Head of caudate nucleus (tissue), 42 donors: Measurements from ENCODE around the gene LMO4.
A peak's percentile ranks its signal among the peaks of the same experiment; 100 is the strongest.

Experiments
- DNase-seq, 42 donors: peaks; one replicate each; pipeline versions ENCODE4 v3.0.0 to v3.0.0-alpha.2; 2020 to 2021; ENCODE audit warnings: mixed read lengths in 7 of 42
- intact Hi-C: fragments of 100-400 bp; cut with DNase I; formaldehyde crosslinking; loops from one replicate; pipeline ENCODE4 v1.15.0; 2022

LMO4 gene

DNA sequence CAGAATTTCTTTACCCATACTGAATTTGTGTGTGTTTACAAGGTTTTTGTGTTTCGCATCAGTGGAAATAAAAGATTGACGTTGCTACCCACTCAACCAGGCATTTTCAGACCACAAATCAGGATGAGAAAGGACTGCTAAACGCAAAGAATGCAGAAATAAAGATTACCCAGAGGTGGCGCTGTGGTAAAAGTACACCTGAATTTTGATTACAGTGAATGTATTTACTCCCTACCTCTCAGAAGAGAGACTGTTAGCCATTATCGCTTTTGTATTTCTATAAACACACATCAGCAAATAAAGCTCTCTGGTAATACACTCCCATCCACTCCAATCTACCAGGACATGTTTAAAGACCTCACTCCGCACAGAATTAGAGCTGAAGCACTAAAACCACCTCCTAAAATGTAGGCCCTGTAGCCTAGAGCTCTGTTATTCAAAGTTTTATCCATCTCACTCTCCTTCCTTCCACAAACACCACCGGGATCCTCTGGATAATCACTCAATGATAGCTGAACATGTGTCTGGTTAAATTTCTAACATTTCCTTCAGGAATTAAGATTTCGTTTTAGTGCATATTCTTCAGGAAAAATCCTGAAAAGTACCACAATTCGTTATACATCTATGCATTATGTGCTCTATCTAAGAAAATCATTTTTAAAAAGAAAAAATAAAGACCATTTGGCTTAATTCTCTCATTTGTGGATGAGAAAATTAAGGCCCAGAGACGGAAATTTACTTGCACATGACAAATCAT, 2.5 kb upstream of the LMO4 start:
- DNase-seq: peak in 27 of 42 donors; percentile 20 to 86 (median 61)
- intact Hi-C loops: loop anchor here (10.0 kb wide), 1 partner anchor 629 kb away; no protein-coding TSS in a partner anchor

DNA sequence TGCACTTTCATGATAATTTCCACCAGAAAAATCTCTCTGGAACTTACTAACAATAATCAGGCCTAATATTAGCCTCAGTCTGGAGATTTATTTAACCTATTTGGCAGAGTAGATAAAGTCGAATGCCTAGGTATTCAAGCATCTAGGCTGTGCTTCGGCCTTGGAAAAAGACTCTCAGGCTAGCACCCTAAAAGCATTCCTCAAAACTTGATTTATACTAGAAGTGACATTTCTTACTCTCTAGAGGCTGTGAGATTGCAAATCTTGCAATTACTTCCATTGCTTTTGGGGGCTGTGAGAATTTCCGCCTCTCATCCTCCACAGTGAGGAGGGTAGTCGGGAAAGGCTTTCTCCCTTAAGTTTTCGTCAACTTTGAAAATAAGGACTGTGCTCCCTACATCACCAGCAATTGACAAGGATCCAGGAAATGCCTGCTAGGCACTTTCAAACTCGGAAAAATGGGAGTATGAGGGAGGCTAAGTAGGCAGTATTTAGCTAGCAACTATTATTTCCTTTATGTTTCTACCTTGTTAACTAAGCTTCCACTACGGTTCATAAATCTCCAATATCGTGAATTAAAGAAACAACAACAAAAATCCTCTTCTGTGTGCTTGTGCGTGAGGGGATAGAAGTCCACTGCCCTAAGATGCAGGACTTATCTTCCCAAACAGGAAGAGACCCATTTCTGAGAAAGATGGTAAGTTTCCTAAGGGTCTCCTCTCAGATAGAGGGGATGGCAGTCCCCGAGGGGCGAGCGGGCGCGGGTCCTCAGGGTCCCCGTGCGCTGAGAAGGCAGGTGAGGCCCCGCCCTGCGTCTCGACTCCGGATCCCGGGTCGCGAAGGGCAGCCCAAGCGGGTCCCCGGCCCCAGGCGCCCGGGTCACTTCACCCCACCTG, 1.1 kb upstream of the LMO4 start:
- intact Hi-C loops: loop anchor here (10.0 kb wide), 1 partner anchor 627 kb away; no protein-coding TSS in a partner anchor

DNA sequence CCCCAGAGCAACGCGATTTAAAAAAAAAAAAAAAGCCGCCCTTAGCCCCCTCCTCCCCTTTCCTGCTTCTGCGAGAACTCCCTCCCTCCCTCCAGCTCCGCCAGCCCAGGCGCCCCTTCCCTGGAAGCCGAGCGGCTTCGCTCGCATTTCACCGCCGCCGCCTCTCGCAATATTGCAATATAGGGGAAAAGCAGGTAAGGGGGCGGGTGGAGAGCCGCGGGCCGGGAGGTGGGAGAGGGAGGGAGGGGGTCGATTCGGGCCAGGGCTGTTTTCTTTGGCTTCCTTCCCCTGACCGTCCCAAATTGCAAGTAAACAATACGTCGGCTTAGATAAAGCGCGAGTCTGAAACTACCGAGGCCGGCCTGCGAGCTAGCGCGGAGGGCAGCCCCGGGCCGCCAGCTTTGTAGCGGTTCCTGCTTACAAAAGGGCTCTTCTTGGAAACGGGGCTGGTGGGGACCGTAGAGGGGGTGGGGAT, 408 bp downstream of the LMO4 start:
- intact Hi-C loops: loop anchor here (10.0 kb wide), 1 partner anchor 626 kb away; no protein-coding TSS in a partner anchor
- DNase-seq: peak in 40 of 42 donors; percentile 16 to 81 (median 54)

More for the DNA sequence above, 1.1 kb upstream of the LMO4 start:
- DNase-seq: no peak

DNA sequence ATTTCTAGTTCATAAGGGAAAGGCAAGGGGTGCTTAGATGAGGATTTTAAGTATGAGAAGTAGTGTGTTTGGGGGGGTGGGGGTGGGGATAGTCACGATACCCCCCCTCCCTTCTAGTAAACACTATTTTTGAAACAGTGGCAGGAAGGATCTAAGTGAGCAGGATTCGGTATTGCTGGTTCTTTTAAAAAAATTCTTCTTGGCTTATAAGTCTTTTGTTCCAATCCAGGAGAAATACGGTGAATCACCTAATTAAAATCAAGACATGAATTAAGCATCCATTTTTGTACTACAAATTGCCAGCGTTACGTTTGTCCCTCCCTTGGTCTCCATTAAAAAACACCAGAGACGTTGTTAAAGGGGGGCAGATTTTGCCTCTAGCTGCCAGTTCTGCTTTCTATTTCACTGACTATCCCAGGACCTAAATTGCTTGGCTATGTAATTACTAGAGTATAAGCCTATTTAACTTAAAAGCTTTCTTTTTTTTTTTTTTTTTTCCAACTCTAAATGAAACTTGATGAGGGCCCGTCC, 911 bp downstream of the LMO4 start:
- intact Hi-C loops: loop anchor here (10.0 kb wide), 3 partner anchors 75 to 625 kb away; no protein-coding TSS in a partner anchor
- no peak for DNase-seq

DNA sequence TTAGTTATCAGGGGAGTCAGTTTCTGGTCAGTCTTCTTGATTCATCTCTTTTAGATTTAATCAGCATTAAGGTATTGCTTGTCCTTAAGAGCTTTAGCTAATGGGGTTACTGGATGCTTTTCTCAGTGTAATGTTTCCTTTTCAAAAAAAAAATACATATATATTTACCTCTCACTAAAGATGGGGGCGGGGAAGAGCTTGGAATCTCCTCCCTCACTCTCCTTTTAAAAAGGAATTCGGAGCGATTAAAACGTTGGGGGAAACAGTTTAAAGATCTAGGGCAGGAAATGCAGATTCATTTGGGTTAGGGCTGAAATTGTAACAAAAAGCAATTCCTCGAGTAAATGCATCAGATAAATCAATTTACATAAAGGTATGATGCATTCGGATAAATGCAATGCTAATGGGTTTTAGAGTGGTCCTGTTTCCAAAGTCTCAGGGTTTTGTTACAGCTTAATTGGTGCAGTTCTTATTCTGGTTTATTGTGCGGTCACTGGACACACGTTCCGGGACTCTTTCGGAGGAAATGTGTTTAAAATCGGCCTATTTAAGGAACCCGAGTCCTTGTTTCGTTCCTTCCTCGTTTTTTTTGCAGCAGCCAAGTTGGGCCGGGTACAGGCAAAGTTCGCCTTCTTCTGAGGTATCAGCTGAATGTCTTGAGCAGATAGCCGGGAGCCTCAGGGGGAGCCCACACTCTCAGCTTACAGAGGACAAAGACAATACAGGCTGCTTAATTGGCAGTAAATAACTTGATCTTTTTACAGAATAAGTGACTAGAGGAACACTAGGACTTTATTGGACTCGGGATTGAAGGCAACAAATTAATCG, 1.6 kb downstream of the LMO4 start:
- DNase-seq: peak in 31 of 42 donors; percentile 21 to 66 (median 38)

DNA sequence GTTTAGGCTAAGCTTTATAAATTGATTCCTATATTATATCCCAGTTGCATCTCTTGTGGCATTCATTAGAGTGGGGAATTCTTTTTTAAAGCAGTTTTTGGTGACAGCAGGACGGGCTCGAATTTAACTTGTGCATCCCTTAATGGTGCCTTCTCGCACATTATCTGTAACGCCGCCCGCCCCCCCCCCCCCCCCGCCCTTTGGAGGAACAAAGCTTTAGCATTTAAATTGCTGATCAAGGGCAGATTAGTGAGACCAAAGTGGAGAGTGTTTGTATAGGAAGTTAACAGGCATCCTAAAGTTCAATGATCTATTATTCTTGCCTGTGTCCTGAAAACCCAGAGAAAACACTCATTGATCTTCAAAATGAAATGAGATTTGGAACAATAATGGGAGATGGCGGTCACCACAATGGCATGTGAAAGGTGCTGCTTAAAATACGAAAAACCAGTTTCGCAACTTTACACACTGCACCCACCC, 2.2 kb downstream of the LMO4 start:
- intact Hi-C loops: loop anchor here (10.0 kb wide), 2 partner anchors 74 to 196 kb away; no protein-coding TSS in a partner anchor
- DNase-seq: no peak

More for the DNA sequence above, 1.6 kb downstream of the LMO4 start:
- intact Hi-C loops: loop anchor here (10.0 kb wide), 2 partner anchors 75 to 195 kb away; no protein-coding TSS in a partner anchor

DNA sequence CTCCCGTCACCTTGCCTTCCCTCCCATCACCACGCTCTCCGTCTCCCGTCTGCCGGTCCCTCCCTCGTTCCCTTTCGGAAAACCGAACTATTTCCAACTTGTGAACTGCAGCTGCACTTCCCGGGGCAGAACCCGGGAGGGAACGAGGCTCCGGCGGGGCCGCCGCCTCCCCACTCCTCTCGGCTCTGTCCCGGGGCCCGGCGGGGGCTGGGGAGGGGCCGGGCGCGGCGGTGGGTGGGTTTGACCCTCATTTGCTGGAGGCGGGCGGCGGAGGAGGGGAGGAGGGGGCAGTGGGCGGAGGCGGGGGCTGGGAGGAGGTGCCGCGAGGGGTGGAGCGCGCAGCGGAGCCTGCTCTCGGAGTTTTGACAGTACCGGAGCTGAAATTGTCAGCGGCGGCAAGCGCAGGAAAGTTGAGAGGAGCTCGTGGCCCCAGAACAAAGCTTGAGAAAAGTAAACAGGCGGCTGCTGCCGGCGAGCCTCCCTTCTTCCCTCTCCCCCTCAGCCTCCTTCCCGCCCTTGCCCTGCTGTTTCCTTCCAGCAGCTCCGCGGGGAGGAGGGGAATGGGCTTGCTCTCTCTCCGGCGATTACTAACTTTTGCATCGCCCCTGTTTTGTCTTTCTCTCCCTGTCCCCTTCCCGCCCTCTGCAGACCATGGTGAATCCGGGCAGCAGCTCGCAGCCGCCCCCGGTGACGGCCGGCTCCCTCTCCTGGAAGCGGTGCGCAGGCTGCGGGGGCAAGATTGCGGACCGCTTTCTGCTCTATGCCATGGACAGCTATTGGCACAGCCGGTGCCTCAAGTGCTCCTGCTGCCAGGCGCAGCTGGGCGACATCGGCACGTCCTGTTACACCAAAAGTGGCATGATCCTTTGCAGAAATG, 2.9 kb downstream of the LMO4 start:
- DNase-seq: peak; percentile 24 to 88 (median 75)
- intact Hi-C loops: loop anchor here (10.0 kb wide), 2 partner anchors 73 to 197 kb away; no protein-coding TSS in a partner anchor

DNA sequence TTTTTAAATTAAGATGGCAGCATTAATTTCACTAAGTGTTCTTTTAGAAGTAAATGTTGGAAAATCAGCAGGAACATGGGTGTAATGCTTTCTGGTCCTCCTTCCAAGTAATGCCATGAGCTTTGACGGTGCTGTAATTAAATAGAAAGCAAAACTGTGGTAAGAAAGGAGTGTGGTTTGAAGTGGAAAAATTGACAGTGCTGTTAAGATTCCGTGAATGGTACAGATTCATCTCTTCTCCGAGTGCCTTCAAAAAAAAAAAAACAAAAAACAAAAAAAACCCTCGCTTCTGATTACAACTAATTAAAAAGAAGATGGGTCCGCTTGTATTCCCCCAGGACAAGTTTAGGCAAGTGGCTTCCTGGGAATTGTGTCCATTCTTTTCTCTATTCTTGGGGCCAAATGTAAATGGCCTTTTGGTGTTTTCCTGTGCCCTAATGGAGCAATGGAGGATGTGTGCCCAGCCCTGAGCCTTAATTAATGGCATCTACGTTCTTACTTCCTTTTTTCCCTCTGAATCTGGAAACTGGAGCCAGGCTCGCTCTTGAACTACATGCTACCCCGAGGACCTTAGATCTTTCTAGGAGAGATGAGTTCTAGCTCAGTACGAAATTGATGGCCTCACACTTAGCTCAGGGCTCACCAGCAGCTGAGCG, 5.1 kb downstream of the LMO4 start:
- intact Hi-C loops: loop anchor here (10.0 kb wide), 2 partner anchors 71 to 199 kb away; no protein-coding TSS in a partner anchor
- DNase-seq: no peak

DNA sequence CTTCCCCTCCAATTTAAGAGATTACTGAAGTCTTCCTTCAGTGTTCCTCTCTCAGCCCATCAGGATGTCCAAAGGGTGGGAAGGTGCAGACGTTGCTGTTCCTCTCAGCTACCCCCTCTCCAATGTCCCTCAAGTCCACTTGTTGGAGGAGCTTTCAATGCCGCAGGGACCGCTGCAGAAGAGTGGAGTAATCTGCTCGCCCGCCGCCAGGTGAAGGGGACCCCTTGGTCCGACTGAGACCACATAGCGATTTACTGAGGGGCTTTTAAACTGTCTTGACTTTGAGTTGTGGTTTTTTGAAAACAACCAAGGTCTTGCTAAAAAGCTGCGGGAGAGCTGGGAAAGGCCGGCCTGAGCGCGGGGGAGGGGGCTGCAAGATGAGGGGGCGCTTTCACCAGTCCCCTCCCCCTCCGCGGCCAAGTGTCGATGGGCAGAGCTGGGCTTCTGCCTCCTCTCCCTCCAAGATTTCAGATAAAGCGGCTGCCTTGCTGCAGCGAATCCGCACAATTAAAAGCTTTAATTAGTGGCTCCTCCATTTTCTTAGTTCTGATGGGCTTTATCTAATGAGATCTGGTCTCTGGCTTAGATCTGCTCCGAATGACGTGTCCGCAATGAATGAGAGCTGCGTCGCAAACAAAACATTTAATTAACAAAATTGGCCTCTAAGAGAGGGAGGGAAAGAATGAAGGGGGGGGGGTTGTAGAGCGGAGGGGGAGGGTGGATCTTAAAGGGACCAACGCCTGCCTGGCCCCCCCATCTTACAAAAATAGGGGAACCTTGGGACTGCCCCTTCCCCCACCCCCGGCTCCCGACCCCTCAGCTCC, 5.9 kb downstream of the LMO4 start:
- intact Hi-C loops: loop anchor here (10.0 kb wide), 2 partner anchors 70 to 200 kb away; no protein-coding TSS in a partner anchor
- peak in 15 of 42 donors; percentile 17 to 60 (median 35) for DNase-seq

DNA sequence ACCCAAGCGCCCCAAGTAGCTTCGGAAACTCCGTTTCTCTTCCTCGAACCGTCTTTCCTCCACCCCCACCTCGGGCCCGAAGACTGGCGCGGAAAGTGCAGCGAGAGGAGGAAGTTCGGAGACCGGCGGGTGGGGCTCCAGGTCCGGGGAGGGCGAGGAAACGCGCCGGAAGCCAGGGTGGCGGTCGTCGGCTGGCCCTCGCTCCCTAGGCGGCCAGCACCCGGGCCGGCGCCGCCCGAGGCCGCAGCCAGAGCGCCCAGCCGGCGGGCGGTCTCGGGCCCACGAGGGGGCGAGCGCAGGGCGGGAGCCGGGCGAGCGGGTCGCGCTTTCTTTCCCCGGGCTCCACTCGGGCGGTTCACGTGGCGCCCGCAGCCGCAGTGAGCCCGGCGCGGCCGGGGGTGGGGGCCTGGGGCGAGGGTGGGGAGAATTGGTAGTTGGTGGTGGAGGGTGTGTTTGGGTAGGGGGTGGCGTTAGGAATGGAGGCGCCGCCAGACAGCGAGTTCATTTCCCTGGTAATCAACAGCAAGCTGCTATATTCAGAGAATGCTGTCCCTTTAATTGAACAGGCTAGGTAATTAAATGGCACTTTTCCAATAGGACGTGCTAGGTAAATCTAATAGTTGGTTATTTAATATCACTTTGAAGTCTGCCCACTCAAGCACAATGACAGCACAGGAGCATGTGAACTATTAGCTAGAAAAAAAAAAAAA, 6.7 kb downstream of the LMO4 start:
- DNase-seq: peak; percentile 12 to 84 (median 68)
- intact Hi-C loops: loop anchor here (10.0 kb wide), 2 partner anchors 69 to 201 kb away; no protein-coding TSS in a partner anchor

DNA sequence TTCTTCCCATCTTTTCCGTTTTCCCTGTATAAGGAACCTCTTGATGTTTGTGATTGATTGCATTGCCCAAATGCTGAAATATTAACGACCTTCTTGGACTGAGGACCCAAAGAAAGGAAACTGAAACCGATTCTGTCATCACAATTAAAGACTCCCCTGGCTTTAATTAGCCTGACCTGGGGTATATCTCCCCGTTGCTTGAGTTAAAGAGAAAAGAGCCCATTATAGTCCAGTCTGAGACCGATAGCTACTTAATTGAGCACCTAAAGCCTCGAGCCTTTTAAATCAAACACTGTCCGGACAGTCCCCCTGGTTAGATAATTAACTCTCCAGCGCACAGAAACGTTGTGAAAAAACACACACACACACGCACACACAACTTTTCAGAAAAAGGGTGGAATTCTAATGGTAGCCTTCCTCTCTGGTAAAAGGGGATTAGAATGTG, 8.0 kb downstream of the LMO4 start:
- DNase-seq: no peak
- intact Hi-C loops: loop anchor here (10.0 kb wide), 2 partner anchors 68 to 202 kb away; no protein-coding TSS in a partner anchor

DNA sequence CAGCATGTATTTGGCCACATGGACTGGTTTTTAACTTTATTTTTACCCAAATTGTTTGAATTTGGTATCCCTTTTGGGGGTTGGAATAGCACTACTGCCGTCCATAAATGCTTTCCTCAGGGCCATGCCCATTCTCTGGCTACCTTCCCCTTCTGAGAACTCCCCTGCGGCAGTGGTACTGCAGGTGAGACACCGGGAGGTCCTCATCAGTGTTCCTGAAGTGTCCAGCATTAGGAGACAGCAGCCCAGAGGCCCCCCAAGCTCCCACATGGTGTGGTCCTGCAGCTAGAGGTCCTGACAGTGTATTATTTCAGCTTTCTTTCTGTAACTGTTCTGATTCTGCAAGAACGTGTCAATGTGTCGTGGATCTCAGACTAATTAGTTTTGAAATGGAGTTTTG, 8.9 kb downstream of the LMO4 start:
- DNase-seq: no peak
- intact Hi-C loops: loop anchor here (10.0 kb wide), 2 partner anchors 67 to 203 kb away; no protein-coding TSS in a partner anchor

DNA sequence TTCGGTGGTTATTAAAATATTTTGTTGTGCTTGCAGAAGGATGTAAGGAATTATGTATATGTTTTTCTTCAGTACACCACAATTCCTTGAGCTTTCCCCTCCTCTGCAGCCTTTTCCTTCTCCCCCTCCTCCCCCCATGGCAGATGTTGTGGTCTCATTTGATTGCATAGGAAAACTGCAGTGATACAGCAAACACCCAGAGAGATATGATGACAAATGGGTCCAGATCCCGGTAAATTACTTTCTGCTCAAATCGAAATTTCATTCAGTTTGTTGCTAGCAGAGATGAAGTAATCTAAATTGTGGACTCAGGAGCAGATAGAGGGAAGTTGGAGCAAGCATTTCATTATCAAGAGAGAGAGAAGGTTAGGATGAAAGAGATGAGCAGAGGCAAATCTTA, 9.9 kb downstream of the LMO4 start:
- no peak for DNase-seq
- intact Hi-C loops: loop anchor here (10.0 kb wide), 2 partner anchors 66 to 204 kb away; no protein-coding TSS in a partner anchor

DNA sequence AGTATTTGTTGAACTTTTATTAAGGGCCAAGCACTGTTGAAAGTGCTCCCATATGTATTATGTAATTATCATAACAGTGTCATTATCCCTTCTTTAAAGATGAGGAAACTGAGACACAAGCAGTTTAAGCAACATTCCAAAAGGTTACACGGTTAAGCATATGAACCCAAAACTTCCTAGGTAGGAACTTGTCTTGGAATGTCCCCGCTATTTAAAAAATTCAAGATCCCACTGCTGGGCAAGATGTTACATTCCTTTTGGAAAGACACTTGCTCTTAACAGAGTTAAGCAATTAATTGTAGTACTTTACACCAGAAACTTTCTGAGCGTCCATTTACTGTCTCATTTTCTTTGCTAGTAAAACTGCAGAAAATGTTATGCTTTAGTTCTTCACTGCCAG, 15.6 kb downstream of the LMO4 start:
- intact Hi-C loops: no loop called here
- no peak for DNase-seq
